OCI-LY3 (cell line): Measurements from ENCODE around the gene KIAA1328.

Source experiments
- CTCF ChIP-seq: fragments of 200-600, 300-600 bp; sonication (generic); IDR thresholded peaks from 2 replicates; pipeline ENCODE4 v1.5.1; 2014; ENCODE audit warnings: antibody characterized with exemption, low read length, low read depth
- EZH2phosphoT487 ChIP-seq: fragments of 200-600 bp; shearing (Covaris generic); IDR thresholded peaks from 2 replicates; pipeline ENCODE4 v1.6.1; 2018; ENCODE audit warnings: antibody characterized with exemption, mixed run types, low read depth

DNA sequence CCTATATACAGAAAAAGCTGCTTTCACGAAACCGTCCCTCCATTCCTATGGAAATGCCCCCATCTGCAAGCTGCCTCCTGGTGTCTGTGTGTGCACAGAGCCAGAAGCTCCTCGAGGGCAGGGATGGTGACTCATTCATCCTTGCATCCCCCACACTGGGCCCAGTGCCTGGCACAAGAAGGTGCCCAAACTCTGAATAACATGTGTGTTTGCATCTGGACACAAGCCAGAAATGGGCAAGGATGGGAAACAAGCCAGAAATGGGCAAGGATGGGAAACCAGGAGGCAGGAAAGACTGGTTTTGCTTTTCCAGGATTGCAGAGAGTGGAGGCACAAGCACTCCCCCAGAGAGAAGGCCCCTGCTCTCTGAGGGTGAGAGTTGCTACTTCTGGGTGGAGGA lies 422.8 kb downstream of the KIAA1328 start:
- TF ChIP-seq CTCF: no peak
- no peak for TF ChIP-seq EZH2phosphoT487
